ENCODE data around the gene NHLH1.

The NHLH1 gene

DNA sequence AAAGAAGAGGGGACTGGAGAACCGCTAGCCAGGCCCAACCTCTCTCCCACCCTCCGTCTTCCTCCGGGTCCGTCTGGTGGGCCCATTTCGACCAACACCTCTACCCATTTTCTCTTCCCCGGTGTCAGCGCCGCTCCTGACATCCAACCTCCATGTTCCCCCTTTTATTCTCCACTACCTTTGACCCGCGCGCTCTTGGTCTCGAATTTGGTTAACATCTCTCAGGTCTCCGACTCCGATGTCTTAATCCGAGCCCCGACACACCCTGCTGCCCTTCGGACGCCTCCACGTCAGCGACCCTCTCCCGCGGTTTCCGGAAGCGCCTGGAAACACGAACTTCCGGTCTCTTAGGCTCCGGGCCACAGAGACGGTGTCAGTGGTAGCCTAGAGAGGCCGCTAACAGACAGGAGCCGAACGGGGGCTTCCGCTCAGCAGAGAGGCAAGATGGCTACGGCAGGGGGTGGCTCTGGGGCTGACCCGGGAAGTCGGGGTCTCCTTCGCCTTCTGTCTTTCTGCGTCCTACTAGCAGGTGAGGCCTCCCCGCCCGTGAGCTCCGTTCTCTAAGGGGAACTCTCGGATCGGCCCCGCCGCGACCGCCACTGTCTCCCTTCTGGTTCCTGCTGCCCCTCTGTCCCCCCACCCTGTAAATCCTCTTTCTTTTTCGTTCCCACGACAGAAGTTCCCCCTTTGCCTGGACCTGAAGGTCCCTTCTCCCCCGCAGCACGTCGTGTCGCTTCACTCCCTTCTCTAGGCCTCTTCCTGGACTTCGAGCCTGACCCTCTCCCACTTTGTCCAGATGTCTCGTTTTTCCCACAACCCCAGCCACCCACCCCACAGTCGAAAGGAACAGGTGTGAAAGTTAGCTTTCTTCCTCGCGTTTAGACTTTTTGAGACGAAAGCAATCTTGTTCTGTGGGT lies 23.7 kb upstream of the NHLH1 start, which contains the start of the genes COPA and NCSTN:
Gene COPA, minus strand, starts transcription at position 298 of the 917 bp plus-strand sequence. Its CDS starts 80 bp downstream, at position 218.
Gene NCSTN, plus strand, starts transcription at position 431 of the 917 bp plus-strand sequence. Its CDS starts 14 bp downstream, at position 445.
- peaks cover 30% of the 10 kb centered on the region for H3K36me3 ChIP-seq (ENCODE audit: insufficient read depth, low read length)
- H3K9me3 ChIP-seq (ENCODE audit: low read length): no peaks in the 10 kb centered on the region
- no peaks in the 10 kb centered on the region for H3K27me3 ChIP-seq (ENCODE audit: control insufficient read depth in 1 of 2, insufficient read depth in 2 of 2, low read length in 2 of 2)
- peak within 1 kb of the TSS; percentile 90 to 92 for H3K4me3 ChIP-seq (ENCODE audit: low read depth in 1 of 2, low read length in 2 of 2)
- peak within 1 kb of the TSS; percentile 95 for H3K9ac ChIP-seq (ENCODE audit: low read length)
- H3K4me1 ChIP-seq (ENCODE audit: insufficient read depth, low read length): peaks cover 25% of the 10 kb centered on the region
- peak within 1 kb of the TSS; percentile 90 for H3K27ac ChIP-seq (ENCODE audit: low read depth, low read length)

DNA sequence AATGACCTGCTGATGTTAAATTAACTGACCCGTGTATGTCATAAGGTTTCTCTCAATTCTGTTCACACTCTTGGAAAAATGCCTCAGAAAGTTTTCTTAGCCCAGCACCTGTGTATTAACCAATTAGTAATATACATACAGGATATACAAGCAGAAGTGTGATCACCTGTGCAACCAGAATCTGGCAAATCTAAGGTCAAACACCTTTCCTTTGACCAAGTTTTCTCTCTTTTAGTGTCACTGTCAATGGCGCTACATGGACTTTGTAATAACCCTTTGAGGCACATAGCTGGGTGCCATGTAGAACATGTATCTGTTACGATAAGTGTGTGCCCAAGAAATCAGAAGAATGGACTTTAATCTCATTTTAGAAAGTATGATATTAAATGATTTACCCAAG lies 22.6 kb upstream of the NHLH1 start:
- H3K27me3 ChIP-seq (ENCODE audit: control insufficient read depth in 1 of 2, insufficient read depth in 2 of 2, low read length in 2 of 2): no peaks in the 10 kb centered on the region
- H3K9ac ChIP-seq (ENCODE audit: low read length): peak overlapping the region; percentile 95
- no peaks in the 10 kb centered on the region for H3K9me3 ChIP-seq (ENCODE audit: low read length)
- no peak overlapping the region for H3K27ac ChIP-seq (ENCODE audit: low read depth, low read length)
- H3K36me3 ChIP-seq (ENCODE audit: insufficient read depth, low read length): peaks cover 29% of the 10 kb centered on the region
- peak overlapping the region; percentile 90 to 92 for H3K4me3 ChIP-seq (ENCODE audit: low read depth in 1 of 2, low read length in 2 of 2)
- peaks cover 25% of the 10 kb centered on the region for H3K4me1 ChIP-seq (ENCODE audit: insufficient read depth, low read length)

DNA sequence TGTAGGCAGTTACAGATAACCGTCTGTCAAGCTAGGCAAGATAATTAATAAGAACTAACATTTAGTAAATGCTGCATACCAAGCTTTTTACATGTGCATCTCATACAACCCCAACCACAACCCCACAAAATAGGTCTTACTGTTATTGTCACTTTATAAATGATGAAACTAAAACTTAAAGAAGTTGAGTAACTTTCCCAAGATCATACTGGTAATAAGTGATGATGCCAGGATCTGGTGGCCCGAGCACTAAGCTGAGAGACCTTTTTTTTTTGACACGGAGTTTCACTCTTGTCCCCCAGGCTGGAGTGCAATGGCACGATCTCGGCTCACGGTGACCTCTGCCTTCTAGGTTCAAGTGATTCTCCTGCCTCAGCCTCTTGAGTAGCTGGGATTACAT lies 21.9 kb upstream of the NHLH1 start:
- no peak overlapping the region for H3K4me3 ChIP-seq (ENCODE audit: low read depth in 1 of 2, low read length in 2 of 2)
- no peak overlapping the region for H3K9ac ChIP-seq (ENCODE audit: low read length)
- H3K36me3 ChIP-seq (ENCODE audit: insufficient read depth, low read length): peaks cover 29% of the 10 kb centered on the region
- no peaks in the 10 kb centered on the region for H3K9me3 ChIP-seq (ENCODE audit: low read length)
- no peak overlapping the region for H3K27ac ChIP-seq (ENCODE audit: low read depth, low read length)
- H3K27me3 ChIP-seq (ENCODE audit: control insufficient read depth in 1 of 2, insufficient read depth in 2 of 2, low read length in 2 of 2): no peaks in the 10 kb centered on the region
- peaks cover 25% of the 10 kb centered on the region for H3K4me1 ChIP-seq (ENCODE audit: insufficient read depth, low read length)

DNA sequence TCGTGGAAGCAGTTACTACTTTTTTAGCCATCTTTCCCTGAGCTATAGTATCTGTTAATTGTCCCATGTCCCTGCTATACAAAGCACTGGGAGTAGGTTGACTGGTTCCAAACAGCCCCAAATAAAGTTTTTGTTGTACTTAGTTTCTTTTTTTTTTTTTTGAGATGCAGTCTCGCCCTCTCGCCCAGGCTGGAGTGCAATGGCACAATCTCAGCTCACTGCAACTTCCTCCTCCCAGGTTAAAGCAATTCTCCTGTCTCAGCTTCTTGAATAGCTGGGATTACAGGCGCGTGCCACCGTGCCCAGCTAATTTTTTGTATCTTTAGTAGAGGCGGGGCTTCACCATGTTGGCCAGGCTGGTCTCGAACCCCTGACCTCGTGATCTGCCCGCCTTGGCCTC lies 20.4 kb upstream of the NHLH1 start:
- no peak overlapping the region for H3K9ac ChIP-seq (ENCODE audit: low read length)
- H3K9me3 ChIP-seq (ENCODE audit: low read length): no peaks in the 10 kb centered on the region
- H3K36me3 ChIP-seq (ENCODE audit: insufficient read depth, low read length): peaks cover 42% of the 10 kb centered on the region
- no peak overlapping the region for H3K27ac ChIP-seq (ENCODE audit: low read depth, low read length)
- no peak overlapping the region for H3K4me3 ChIP-seq (ENCODE audit: low read depth in 1 of 2, low read length in 2 of 2)
- peaks cover 16% of the 10 kb centered on the region for H3K4me1 ChIP-seq (ENCODE audit: insufficient read depth, low read length)
- H3K27me3 ChIP-seq (ENCODE audit: control insufficient read depth in 1 of 2, insufficient read depth in 2 of 2, low read length in 2 of 2): no peaks in the 10 kb centered on the region

DNA sequence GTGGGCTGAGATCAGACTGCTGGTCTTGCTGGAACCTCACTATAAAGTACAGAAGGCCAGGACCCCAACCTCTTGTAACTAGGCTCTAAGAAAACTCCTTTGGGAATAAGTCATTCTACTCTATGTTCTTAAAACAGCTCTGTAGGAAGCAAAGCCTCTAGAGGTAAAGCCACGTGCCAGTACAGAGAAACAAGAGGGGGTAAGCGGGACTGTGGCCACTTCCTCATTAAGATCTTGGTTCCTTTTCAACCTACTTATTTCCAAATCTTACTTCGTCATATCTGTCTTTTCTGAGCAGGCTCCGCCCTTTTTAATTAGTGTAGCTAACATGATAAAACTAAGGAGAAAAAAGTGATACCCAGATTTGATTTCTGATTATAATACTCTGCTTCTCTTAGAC lies 19.9 kb upstream of the NHLH1 start:
- Histone ChIP-seq H3K27me3 (ENCODE audit: control insufficient read depth in 1 of 2, insufficient read depth in 2 of 2, low read length in 2 of 2) (no peaks in the 10 kb centered on the region), H3K4me3 (ENCODE audit: low read depth in 1 of 2, low read length in 2 of 2) (no peak overlapping the region), H3K9ac (ENCODE audit: low read length) (no peak overlapping the region), H3K36me3 (ENCODE audit: insufficient read depth, low read length) (peaks cover 47% of the 10 kb centered on the region), H3K27ac (ENCODE audit: low read depth, low read length) (no peak overlapping the region), H3K4me1 (ENCODE audit: insufficient read depth, low read length) (peaks cover 12% of the 10 kb centered on the region), H3K9me3 (ENCODE audit: low read length) (no peaks in the 10 kb centered on the region)

DNA sequence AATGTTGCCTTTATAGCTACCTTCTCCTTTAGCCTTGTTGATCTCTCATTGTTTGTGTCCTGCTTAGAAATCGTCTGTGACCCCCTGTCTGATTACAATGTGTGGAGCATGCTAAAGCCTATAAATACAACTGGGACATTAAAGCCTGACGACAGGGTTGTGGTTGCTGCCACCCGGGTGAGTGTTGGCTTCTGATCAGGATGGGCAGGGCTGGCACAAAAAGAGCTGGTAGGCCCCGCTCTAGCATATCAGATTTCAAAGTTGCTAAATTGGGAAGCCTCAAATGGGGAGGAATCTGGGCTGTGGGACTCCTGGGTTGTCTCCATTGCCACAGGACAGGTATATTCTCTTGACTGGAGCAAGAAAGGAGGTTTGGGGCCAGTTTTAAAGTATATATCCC lies 15.2 kb upstream of the NHLH1 start:
- H3K36me3 ChIP-seq (ENCODE audit: insufficient read depth, low read length): peaks cover 93% of the 10 kb centered on the region
- H3K27me3 ChIP-seq (ENCODE audit: control insufficient read depth in 1 of 2, insufficient read depth in 2 of 2, low read length in 2 of 2): no peaks in the 10 kb centered on the region
- H3K4me1 ChIP-seq (ENCODE audit: insufficient read depth, low read length): no peaks in the 10 kb centered on the region
- no peak overlapping the region for H3K4me3 ChIP-seq (ENCODE audit: low read depth in 1 of 2, low read length in 2 of 2)
- H3K9ac ChIP-seq (ENCODE audit: low read length): no peak overlapping the region
- H3K9me3 ChIP-seq (ENCODE audit: low read length): no peaks in the 10 kb centered on the region
- no peak overlapping the region for H3K27ac ChIP-seq (ENCODE audit: low read depth, low read length)

DNA sequence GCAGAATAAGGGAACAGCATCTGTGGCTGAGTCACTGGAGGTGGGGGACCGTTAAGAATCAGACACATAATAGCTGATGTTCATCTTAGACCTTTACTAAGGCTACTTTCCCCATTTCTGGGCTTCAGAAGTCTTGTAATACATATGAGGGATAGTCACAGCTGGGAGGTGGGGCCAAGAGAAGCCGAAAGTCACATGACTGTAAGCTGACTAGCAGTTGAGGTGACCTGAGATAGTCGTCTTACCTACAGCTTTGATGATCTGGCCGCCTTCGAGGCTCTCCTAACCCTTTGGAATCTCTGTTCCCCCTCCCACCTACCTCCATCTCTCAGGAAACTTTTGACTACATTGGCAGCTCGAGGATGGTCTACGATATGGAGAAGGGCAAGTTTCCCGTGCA lies 14.3 kb upstream of the NHLH1 start:
- Histone ChIP-seq H3K27ac (ENCODE audit: low read depth, low read length) (no peak overlapping the region), H3K9ac (ENCODE audit: low read length) (no peak overlapping the region), H3K36me3 (ENCODE audit: insufficient read depth, low read length) (peaks cover 96% of the 10 kb centered on the region)

DNA sequence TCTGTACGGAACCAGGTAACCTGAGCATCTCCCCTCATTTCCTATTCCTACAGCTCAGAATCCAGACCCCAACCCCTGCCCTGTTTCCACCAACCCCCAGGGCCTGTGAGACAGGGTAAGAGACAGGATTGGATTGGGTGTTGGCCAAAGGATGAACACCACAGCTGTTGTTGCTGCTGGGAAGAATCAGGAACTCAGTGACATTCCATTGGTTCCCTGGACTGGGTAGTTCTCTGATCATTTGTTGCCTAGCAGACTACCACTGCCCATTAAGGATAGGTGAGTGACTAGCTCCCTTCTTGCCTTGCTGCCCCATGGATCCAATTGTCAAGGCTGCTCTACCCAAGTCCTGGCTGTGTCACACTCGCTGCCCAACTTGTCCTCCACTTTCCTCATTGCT lies 13.6 kb upstream of the NHLH1 start:
- no peaks in the 10 kb centered on the region for H3K27me3 ChIP-seq (ENCODE audit: control insufficient read depth in 1 of 2, insufficient read depth in 2 of 2, low read length in 2 of 2)
- H3K36me3 ChIP-seq (ENCODE audit: insufficient read depth, low read length): peaks cover 96% of the 10 kb centered on the region
- H3K9me3 ChIP-seq (ENCODE audit: low read length): no peaks in the 10 kb centered on the region
- H3K27ac ChIP-seq (ENCODE audit: low read depth, low read length): no peak overlapping the region
- no peak overlapping the region for H3K4me3 ChIP-seq (ENCODE audit: low read depth in 1 of 2, low read length in 2 of 2)
- no peaks in the 10 kb centered on the region for H3K4me1 ChIP-seq (ENCODE audit: insufficient read depth, low read length)
- H3K9ac ChIP-seq (ENCODE audit: low read length): no peak overlapping the region

More for the DNA sequence above, 14.3 kb upstream of the NHLH1 start:
- no peaks in the 10 kb centered on the region for H3K27me3 ChIP-seq (ENCODE audit: control insufficient read depth in 1 of 2, insufficient read depth in 2 of 2, low read length in 2 of 2)
- H3K4me3 ChIP-seq (ENCODE audit: low read depth in 1 of 2, low read length in 2 of 2): no peak overlapping the region
- H3K4me1 ChIP-seq (ENCODE audit: insufficient read depth, low read length): no peaks in the 10 kb centered on the region
- no peaks in the 10 kb centered on the region for H3K9me3 ChIP-seq (ENCODE audit: low read length)

DNA sequence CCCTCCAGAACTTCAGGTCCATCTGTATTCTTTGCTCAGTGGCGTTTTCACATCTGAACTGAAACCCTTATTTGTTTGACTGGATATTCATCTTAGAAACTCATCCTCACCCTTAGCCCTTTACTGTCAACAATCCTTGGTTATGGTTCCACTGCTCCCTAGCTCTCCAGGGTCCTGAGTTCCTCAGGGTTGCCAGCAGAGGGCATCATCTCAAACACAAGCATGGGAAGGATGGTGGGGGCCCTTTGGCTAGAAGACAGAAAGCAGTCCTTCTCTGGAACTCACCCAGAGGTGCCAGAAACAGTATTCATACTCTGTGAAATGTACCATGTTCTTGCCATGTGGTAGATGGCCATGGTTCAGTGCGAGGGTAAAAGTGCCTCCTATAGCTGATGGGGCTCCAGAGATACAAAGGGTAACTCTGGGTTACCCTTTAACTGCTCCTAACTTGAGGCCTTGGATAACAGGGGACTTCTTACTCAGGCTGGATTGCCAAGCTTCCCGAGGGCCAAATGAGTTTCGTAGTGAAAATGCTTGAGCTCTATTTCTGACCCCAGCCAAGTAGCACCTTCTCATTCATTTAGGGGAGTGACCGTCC lies 12.4 kb upstream of the NHLH1 start:
- H3K36me3 ChIP-seq (ENCODE audit: insufficient read depth, low read length): peaks cover 89% of the 10 kb centered on the region
- H3K27ac ChIP-seq (ENCODE audit: low read depth, low read length): no peak overlapping the region

DNA sequence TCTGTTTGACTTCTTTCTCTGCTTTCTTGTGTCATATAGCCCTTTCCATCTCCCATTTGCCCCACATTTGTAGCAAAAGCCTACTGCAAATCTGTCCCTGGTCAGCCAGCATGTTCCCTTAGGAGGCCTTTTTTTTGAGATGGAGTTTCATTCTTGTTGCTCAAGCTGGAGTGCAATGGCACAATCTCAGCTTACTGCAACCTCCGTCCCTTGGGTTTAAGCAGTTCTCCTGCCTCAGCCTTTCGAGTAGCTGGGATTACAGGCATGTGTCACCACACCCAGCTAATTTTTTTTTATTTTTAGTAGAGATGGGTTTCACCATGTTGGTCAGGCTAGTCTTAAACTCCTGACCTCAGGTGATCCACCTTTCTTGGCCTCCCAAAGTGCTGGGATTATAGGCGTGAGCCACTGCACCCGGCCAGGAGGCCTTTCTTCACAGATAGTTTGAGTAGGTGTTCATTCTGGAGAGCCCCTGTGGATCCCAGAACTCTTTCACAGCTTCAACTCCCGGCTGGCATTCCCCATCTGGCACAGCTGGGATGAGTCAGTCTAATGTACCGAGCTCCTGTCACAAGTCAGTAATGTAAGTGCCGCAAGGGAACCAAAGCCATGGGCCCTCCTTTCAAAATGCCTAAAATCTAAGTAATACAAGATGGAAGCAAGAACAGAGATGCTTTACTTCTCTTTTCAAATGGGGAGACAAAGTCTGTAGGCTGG lies 9.4 kb upstream of the NHLH1 start:
- Histone ChIP-seq H3K4me1 (ENCODE audit: insufficient read depth, low read length) (no peaks in the 10 kb centered on the region), H3K27me3 (ENCODE audit: control insufficient read depth in 1 of 2, insufficient read depth in 2 of 2, low read length in 2 of 2) (no peaks in the 10 kb centered on the region), H3K27ac (ENCODE audit: low read depth, low read length) (no peak overlapping the region), H3K36me3 (ENCODE audit: insufficient read depth, low read length) (peaks cover 60% of the 10 kb centered on the region), H3K9ac (ENCODE audit: low read length) (no peak overlapping the region), H3K9me3 (ENCODE audit: low read length) (no peaks in the 10 kb centered on the region), H3K4me3 (ENCODE audit: low read depth in 1 of 2, low read length in 2 of 2) (no peak overlapping the region)

More for the DNA sequence above, 12.4 kb upstream of the NHLH1 start:
- Histone ChIP-seq H3K9ac (ENCODE audit: low read length) (no peak overlapping the region), H3K4me3 (ENCODE audit: low read depth in 1 of 2, low read length in 2 of 2) (no peak overlapping the region), H3K9me3 (ENCODE audit: low read length) (no peaks in the 10 kb centered on the region), H3K4me1 (ENCODE audit: insufficient read depth, low read length) (no peaks in the 10 kb centered on the region), H3K27me3 (ENCODE audit: control insufficient read depth in 1 of 2, insufficient read depth in 2 of 2, low read length in 2 of 2) (no peaks in the 10 kb centered on the region)

DNA sequence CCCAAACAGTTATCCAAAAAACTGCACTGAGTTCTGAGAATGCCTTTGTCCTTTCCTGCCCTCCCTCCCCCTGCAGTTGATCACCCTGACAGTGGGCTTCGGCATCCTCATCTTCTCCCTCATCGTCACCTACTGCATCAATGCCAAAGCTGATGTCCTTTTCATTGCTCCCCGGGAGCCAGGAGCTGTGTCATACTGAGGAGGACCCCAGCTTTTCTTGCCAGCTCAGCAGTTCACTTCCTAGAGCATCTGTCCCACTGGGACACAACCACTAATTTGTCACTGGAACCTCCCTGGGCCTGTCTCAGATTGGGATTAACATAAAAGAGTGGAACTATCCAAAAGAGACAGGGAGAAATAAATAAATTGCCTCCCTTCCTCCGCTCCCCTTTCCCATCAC lies 8.8 kb upstream of the NHLH1 start:
- H3K36me3 ChIP-seq (ENCODE audit: insufficient read depth, low read length): peaks cover 54% of the 10 kb centered on the region
- H3K27ac ChIP-seq (ENCODE audit: low read depth, low read length): no peak overlapping the region
- H3K9me3 ChIP-seq (ENCODE audit: low read length): no peaks in the 10 kb centered on the region
- no peak overlapping the region for H3K4me3 ChIP-seq (ENCODE audit: low read depth in 1 of 2, low read length in 2 of 2)
- no peak overlapping the region for H3K9ac ChIP-seq (ENCODE audit: low read length)
- no peaks in the 10 kb centered on the region for H3K4me1 ChIP-seq (ENCODE audit: insufficient read depth, low read length)
- no peaks in the 10 kb centered on the region for H3K27me3 ChIP-seq (ENCODE audit: control insufficient read depth in 1 of 2, insufficient read depth in 2 of 2, low read length in 2 of 2)
